TTC549 (cell line): ENCODE results near the gene DAPP1.

ENCODE experiments used
- FAIRE-seq: peaks from 2 replicates; lab custom pipeline; 2012; peaks lifted over from hg19 to GRCh38; lab: Jason Lieb, UNC

The DAPP1 gene

DNA sequence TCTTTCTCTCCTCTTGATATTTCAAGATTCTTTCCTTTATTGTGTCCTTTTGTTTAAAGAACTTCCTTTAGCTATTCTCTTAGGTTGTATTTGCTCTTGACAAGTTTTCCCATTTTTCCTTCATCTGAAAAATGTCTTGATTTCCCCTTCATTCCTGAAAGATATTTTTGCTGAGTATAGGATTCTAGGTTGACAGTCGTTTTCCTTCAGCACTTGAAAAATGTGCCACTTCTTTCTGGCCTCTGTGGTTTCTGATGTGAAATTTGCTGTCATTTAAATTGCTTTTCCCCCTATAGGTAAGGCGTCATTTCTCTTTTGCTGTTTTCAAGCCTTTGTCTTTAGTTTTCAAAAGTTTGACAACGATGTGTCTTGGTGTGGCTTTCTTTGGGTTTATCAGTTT is 100.9 kb downstream of the DAPP1 start:
- no peak for FAIRE-seq

DNA sequence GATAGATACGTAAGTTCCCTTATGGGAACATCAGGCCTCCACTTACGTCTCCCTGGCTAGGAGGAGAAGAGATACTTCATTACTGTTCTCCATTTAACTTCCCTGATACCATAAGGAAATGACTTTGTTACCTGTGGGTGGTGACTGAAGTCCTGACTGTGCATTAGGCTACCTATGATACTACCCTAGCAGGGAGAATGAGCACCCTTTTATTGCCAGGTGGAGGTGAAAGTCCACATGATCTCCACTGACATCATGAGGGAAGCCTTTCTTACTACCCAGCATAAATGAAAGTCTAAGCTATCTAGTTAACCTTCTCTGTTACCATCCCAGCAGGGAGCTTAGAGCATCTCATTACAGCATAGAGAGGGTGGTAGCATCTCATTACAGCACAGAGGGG is 102.0 kb downstream of the DAPP1 start:
- FAIRE-seq: no peak
